ENCODE results near the gene DUOXA1.
"Not testable (repeated sequence)": the region's sequence is repeated elsewhere in the genome, so short reads cannot be mapped to it uniquely, and the experiment has no call there.

DNA sequence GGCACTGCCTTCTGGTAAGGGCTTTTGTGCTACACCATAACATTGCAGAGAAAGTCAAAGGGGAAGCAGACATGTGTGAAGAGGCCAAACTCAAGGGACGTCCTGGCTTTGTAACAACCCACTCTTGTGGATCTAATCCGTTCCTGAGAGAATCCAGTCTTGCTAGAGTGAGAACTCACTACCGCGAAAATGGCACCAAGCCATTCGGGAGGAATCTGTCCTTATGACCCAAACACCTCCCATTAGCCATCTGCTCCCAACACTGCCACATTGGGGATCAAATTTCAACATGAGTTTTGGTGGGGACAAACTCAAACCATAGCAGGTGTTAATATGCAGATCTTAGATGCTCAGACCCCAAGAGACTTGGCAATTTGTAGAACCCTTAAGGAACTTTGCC lies 50.5 kb downstream of the DUOXA1 start:
- TF ChIP-seq, protein P1, sequence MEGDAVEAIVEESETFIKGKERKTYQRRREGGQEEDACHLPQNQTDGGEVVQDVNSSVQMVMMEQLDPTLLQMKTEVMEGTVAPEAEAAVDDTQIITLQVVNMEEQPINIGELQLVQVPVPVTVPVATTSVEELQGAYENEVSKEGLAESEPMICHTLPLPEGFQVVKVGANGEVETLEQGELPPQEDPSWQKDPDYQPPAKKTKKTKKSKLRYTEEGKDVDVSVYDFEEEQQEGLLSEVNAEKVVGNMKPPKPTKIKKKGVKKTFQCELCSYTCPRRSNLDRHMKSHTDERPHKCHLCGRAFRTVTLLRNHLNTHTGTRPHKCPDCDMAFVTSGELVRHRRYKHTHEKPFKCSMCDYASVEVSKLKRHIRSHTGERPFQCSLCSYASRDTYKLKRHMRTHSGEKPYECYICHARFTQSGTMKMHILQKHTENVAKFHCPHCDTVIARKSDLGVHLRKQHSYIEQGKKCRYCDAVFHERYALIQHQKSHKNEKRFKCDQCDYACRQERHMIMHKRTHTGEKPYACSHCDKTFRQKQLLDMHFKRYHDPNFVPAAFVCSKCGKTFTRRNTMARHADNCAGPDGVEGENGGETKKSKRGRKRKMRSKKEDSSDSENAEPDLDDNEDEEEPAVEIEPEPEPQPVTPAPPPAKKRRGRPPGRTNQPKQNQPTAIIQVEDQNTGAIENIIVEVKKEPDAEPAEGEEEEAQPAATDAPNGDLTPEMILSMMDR (conservative IDR thresholded peaks at IDR 0.05; ENCODE audit: low read depth, low read length): not testable (repeated sequence)
- TF ChIP-seq FOS, RFX5, POLR2A (IDR thresholded peaks at IDR 0.05; ENCODE audit: low read depth, low read length): not testable (repeated sequence)

Data from IMR-90 (cell line).